ENCODE results near the gene KIF25.
"Not testable (repeated sequence)": the region's sequence is repeated elsewhere in the genome, so short reads cannot be mapped to it uniquely, and the experiment has no call there.

The KIF25 gene

GRCh38 chr6:167993831-167994230 is 3.6 kb upstream of the KIF25 start:
- Mint-ChIP-seq H3K27ac (no peak overlapping the region), H3K36me3 (ENCODE audit: insufficient read depth) (no peaks in the 10 kb centered on the region), H3K4me1 (ENCODE audit: low read depth in 2 of 2) (no peaks in the 10 kb centered on the region), H3K9me3 (no peaks in the 10 kb centered on the region), H3K27me3 (peaks cover 0 to 41% of the 10 kb centered on the region in 2 donors), H3K4me3 (no peak overlapping the region)
- DNase-seq: no peak
- ATAC-seq (replicated peaks): no peak

- peaks cover 0 to 41% of the 10 kb centered on the region in 2 donors for H3K27me3 Mint-ChIP-seq
- H3K4me3 Mint-ChIP-seq: no peak overlapping the region
- H3K27ac Mint-ChIP-seq: no peak overlapping the region
- ATAC-seq (replicated peaks): no peak
- DNase-seq: no peak
- no peaks in the 10 kb centered on the region for H3K9me3 Mint-ChIP-seq
- no peaks in the 10 kb centered on the region for H3K36me3 Mint-ChIP-seq (ENCODE audit: insufficient read depth)
- no peaks in the 10 kb centered on the region for H3K4me1 Mint-ChIP-seq (ENCODE audit: low read depth in 2 of 2)
Observed at GRCh38 chr6:167995302-167995701, 2.2 kb upstream of the KIF25 start.

GRCh38 chr6:167995731-167996151 is 1.7 kb upstream of the KIF25 start:
- Mint-ChIP-seq H3K9me3 (no peaks in the 10 kb centered on the region), H3K4me3 (no peak overlapping the region), H3K36me3 (ENCODE audit: insufficient read depth) (no peaks in the 10 kb centered on the region), H3K27ac (peak overlapping the region in 1 of 2 donors; percentile 32), H3K4me1 (ENCODE audit: low read depth in 2 of 2) (no peaks in the 10 kb centered on the region), H3K27me3 (peaks cover 0 to 41% of the 10 kb centered on the region in 2 donors)
- no peak for ATAC-seq (replicated peaks)
- DNase-seq: no peak

- no peak for ATAC-seq (replicated peaks)
- no peak for DNase-seq
- Mint-ChIP-seq H3K9me3 (no peaks in the 10 kb centered on the region), H3K36me3 (ENCODE audit: insufficient read depth) (no peaks in the 10 kb centered on the region), H3K4me1 (ENCODE audit: low read depth in 2 of 2) (no peaks in the 10 kb centered on the region), H3K4me3 (peak overlapping the region in 1 of 2 donors; percentile 23), H3K27ac (no peak overlapping the region), H3K27me3 (peaks cover 0 to 41% of the 10 kb centered on the region in 2 donors)
Observed at GRCh38 chr6:167996424-167997199, 859 bp upstream of the KIF25 start.

- no peak for DNase-seq
- Mint-ChIP-seq H3K4me3 (no peak overlapping the region), H3K36me3 (ENCODE audit: insufficient read depth) (no peaks in the 10 kb centered on the region), H3K9me3 (no peaks in the 10 kb centered on the region), H3K4me1 (ENCODE audit: low read depth in 2 of 2) (no peaks in the 10 kb centered on the region), H3K27ac (no peak overlapping the region), H3K27me3 (peaks cover 0 to 41% of the 10 kb centered on the region in 2 donors)
- no peak for ATAC-seq (replicated peaks)
Observed at GRCh38 chr6:167998215-167998614, 744 bp downstream of the KIF25 start.

GRCh38 chr6:168000198-168001028 is 2.9 kb downstream of the KIF25 start:
- no peak overlapping the region for H3K4me3 Mint-ChIP-seq
- H3K27me3 Mint-ChIP-seq: peaks cover 17 to 36% of the 10 kb centered on the region in 2 donors
- ATAC-seq (replicated peaks) (no peak), DNase-seq (no peak)
- H3K4me1 Mint-ChIP-seq (ENCODE audit: low read depth in 2 of 2): no peaks in the 10 kb centered on the region
- no peaks in the 10 kb centered on the region for H3K36me3 Mint-ChIP-seq (ENCODE audit: insufficient read depth)
- H3K9me3 Mint-ChIP-seq: no peaks in the 10 kb centered on the region
- no peak overlapping the region for H3K27ac Mint-ChIP-seq

GRCh38 chr6:168001029-168001332 is 3.5 kb downstream of the KIF25 start:
- peaks cover 18 to 31% of the 10 kb centered on the region in 2 donors for H3K27me3 Mint-ChIP-seq
- DNase-seq: no peak
- no peak for ATAC-seq (replicated peaks)
- H3K27ac Mint-ChIP-seq: no peak overlapping the region
- H3K36me3 Mint-ChIP-seq (ENCODE audit: insufficient read depth): no peaks in the 10 kb centered on the region
- H3K4me1 Mint-ChIP-seq (ENCODE audit: low read depth in 2 of 2): no peaks in the 10 kb centered on the region
- H3K4me3 Mint-ChIP-seq: no peak overlapping the region
- no peaks in the 10 kb centered on the region for H3K9me3 Mint-ChIP-seq

- H3K9me3 Mint-ChIP-seq; H3K4me3 Mint-ChIP-seq; DNase-seq; ATAC-seq (replicated peaks); H3K36me3 Mint-ChIP-seq (ENCODE audit: insufficient read depth); H3K4me1 Mint-ChIP-seq (ENCODE audit: low read depth in 2 of 2); H3K27ac Mint-ChIP-seq: not testable (repeated sequence)
- peaks cover 18 to 26% of the 10 kb centered on the region in 2 donors for H3K27me3 Mint-ChIP-seq
Observed at GRCh38 chr6:168001514-168001913, 4.0 kb downstream of the KIF25 start.

- H3K4me3 Mint-ChIP-seq: no peak overlapping the region
- DNase-seq: no peak
- no peak overlapping the region for H3K27ac Mint-ChIP-seq
- no peaks in the 10 kb centered on the region for H3K9me3 Mint-ChIP-seq
- no peak for ATAC-seq (replicated peaks)
- no peaks in the 10 kb centered on the region for H3K36me3 Mint-ChIP-seq (ENCODE audit: insufficient read depth)
- no peaks in the 10 kb centered on the region for H3K4me1 Mint-ChIP-seq (ENCODE audit: low read depth in 2 of 2)
- H3K27me3 Mint-ChIP-seq: peaks cover 18 to 21% of the 10 kb centered on the region in 2 donors
Observed at GRCh38 chr6:168002804-168003203, 5.3 kb downstream of the KIF25 start.

- DNase-seq (no peak), ATAC-seq (replicated peaks) (no peak)
- Mint-ChIP-seq H3K9me3 (no peaks in the 10 kb centered on the region), H3K4me3 (no peak overlapping the region), H3K27me3 (peaks cover 14 to 18% of the 10 kb centered on the region in 2 donors), H3K36me3 (ENCODE audit: insufficient read depth) (no peaks in the 10 kb centered on the region), H3K4me1 (ENCODE audit: low read depth in 2 of 2) (no peaks in the 10 kb centered on the region), H3K27ac (no peak overlapping the region)
Observed at GRCh38 chr6:168004023-168004422, 6.6 kb downstream of the KIF25 start.

GRCh38 chr6:168004945-168005344 is 7.5 kb downstream of the KIF25 start:
- Mint-ChIP-seq H3K4me1 (ENCODE audit: low read depth in 2 of 2) (no peaks in the 10 kb centered on the region), H3K27me3 (peaks cover 14 to 18% of the 10 kb centered on the region in 2 donors), H3K36me3 (ENCODE audit: insufficient read depth) (no peaks in the 10 kb centered on the region), H3K9me3 (peaks cover 0 to under 1% of the 10 kb centered on the region in 2 donors), H3K27ac (no peak overlapping the region), H3K4me3 (no peak overlapping the region)
- DNase-seq (no peak), ATAC-seq (replicated peaks) (no peak)

- Mint-ChIP-seq H3K27me3 (peaks cover 14 to 18% of the 10 kb centered on the region in 2 donors), H3K36me3 (ENCODE audit: insufficient read depth) (no peaks in the 10 kb centered on the region), H3K4me3 (no peak overlapping the region), H3K27ac (no peak overlapping the region), H3K4me1 (ENCODE audit: low read depth in 2 of 2) (no peaks in the 10 kb centered on the region), H3K9me3 (peaks cover under 1 to 9% of the 10 kb centered on the region in 2 donors)
- ATAC-seq (replicated peaks) (no peak), DNase-seq (no peak)
Observed at GRCh38 chr6:168005796-168006195, 8.3 kb downstream of the KIF25 start.

GRCh38 chr6:168007592-168008338 is 10.3 kb downstream of the KIF25 start:
- ATAC-seq (replicated peaks): no peak

More at GRCh38 chr6:168007592-168008338, 10.3 kb downstream of the KIF25 start:
- H3K27me3 Mint-ChIP-seq: peaks cover 14 to 18% of the 10 kb centered on the region in 2 donors
- no peak for DNase-seq
- no peaks in the 10 kb centered on the region for H3K4me1 Mint-ChIP-seq (ENCODE audit: low read depth in 2 of 2)
- H3K36me3 Mint-ChIP-seq (ENCODE audit: insufficient read depth): no peaks in the 10 kb centered on the region
- no peak overlapping the region for H3K27ac Mint-ChIP-seq
- H3K9me3 Mint-ChIP-seq: peaks cover 3 to 19% of the 10 kb centered on the region in 2 donors
- no peak overlapping the region for H3K4me3 Mint-ChIP-seq
